Suprapubic skin (tissue), 3 donors: ENCODE data around the gene ZNF638.

ENCODE experiments used
- CTCF ChIP-seq, 2 donors: fragments of 200-600 bp in 1 of 2; fragments of 450-650 bp in 1 of 2; sonication (generic) in 1 of 2; IDR thresholded peaks; one replicate each; pipeline ENCODE4 v1.5.1; 2016 to 2019; ENCODE audit warnings: antibody characterized with exemption in 2 of 2, mild to moderate bottlenecking in 1 of 2, moderate library complexity in 1 of 2
- EP300 ChIP-seq: sonication (generic); formaldehyde crosslinking; IDR thresholded peaks from one replicate; pipeline ENCODE4 v1.6.1; 2017; ENCODE audit warnings: antibody characterized with exemption
- POLR2A ChIP-seq, 2 donors: fragments of 450-650 bp; IDR thresholded peaks; one replicate each; pipeline ENCODE4 v1.6.1; 2017; ENCODE audit warnings: antibody characterized with exemption in 2 of 2, mild to moderate bottlenecking in 2 of 2, moderate library complexity in 2 of 2

DNA sequence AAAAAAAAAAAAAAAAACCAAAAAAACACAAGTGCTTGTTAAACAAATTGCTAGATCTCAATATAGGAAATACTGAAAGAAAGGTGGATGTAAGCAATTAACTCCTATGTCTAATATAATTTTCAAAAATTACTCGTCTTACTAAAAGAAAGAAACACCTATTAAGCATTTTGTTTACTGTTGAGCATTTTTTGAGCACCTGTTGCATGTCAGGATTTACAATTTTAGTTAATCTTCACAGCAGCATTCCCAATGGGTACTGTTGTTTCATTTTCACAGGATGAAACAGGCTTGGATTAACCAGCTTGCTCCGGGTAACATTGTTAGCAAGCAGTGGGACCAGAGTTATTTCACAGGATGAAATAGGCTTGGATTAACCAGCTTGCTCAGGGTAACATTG is 4.8 kb downstream of the ZNF638 start:
- no peak for TF ChIP-seq CTCF (IDR thresholded peaks at IDR 0.05)
- TF ChIP-seq POLR2A (IDR thresholded peaks at IDR 0.05): no peak
- TF ChIP-seq EP300: no peak
